BLaER1 treated with 17β-estradiol and CSF1 and Interleukin-3, amounts not matched to agents 10 nM and 100 nM (cell line): ENCODE data around the gene ITM2A.

Experiments used
- H3K27ac ChIP-seq, 11 experiments: shearing (Covaris generic); formaldehyde crosslinking; 2 replicates each; pipeline ENCODE4 v1.8.1; 2022
- H3K27me3 ChIP-seq, 11 experiments: shearing (Covaris generic); formaldehyde crosslinking; 2 replicates each; pipeline ENCODE4 v1.8.1; 2022
- H3K36me3 ChIP-seq, 11 experiments: shearing (Covaris generic); formaldehyde crosslinking; 2 replicates each; pipeline ENCODE4 v1.8.1; 2022
- H3K4me1 ChIP-seq, 10 experiments: shearing (Covaris generic); formaldehyde crosslinking; 2 replicates each; pipeline ENCODE4 v1.8.1; 2022
- H3K4me2 ChIP-seq, 11 experiments: shearing (Covaris generic); formaldehyde crosslinking; 2 replicates each; pipeline ENCODE4 v1.8.1; 2022
- H3K4me3 ChIP-seq, 10 experiments: shearing (Covaris generic); formaldehyde crosslinking; 2 replicates each; pipeline ENCODE4 v1.8.1; 2022
- H3K9ac ChIP-seq, 11 experiments: shearing (Covaris generic); formaldehyde crosslinking; 2 replicates each; pipeline ENCODE4 v1.8.1; 2022
- H3K9me3 ChIP-seq, 11 experiments: shearing (Covaris generic); formaldehyde crosslinking; replicated peaks in 1 of 11; 2 replicates each; pipeline ENCODE4 v1.8.1; 2022
- H4K20me1 ChIP-seq, 11 experiments: shearing (Covaris generic); formaldehyde crosslinking; 2 replicates each; pipeline ENCODE4 v1.8.1; 2022
- Cebpa-rat ChIP-seq, 11 experiments: shearing (Covaris generic); IDR thresholded peaks; 2 replicates each; pipeline ENCODE4 v1.8.1; 2022

Gene ITM2A

DNA sequence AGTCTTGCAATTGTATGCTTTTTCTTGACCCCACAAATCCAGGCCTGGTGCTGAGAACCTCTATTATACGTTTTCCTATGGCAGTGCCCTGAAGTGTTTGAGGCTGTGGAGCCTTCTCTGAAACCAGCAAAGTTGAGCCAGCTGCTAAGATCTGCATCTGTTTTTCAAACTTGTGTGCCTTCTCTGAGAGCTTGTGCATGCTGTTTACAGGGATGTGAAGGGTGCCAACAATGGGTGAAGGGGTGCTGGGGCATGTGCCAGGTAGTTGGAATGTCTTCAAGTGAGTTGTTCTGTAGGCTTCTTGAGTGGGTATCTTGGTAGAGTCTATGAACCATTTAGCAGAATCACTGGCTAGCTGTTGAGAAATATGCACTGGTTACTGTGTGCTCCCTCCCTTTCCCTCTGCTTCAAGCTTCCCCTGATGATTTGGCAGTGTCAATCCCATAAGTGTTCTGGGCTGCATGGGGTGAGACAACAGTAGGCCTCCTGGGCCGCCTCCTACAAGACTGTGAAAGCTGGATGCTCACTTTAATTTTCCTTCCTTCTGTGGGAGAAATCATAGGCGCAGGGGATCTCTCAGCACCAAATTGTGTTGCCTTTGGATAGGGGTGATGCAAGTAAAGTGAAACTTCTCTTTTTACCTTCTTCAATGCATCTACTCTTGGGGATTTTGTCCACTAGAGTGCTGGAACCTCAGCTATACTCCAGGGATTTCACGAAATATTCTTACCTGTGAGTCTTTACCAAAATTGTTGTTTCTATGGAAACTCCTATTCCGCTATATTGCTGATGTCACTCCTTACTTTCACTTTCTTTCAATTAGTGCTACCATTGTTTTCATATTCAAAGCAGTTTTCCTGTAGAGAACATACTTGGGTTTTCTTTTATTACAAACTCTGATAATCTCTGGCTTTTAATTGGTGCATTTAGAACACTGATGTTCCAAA, 30.0 kb downstream of the ITM2A start:
- no peaks in the 10 kb centered on the region; a peak in 1 of 22 replicates for H4K20me1 ChIP-seq
- no peak overlapping the region for H3K4me3 ChIP-seq
- H3K9me3 ChIP-seq: peaks cover 0 to 12% (median 3%) of the 10 kb centered on the region in 11 experiments; a peak in 11 of 22 replicates

DNA sequence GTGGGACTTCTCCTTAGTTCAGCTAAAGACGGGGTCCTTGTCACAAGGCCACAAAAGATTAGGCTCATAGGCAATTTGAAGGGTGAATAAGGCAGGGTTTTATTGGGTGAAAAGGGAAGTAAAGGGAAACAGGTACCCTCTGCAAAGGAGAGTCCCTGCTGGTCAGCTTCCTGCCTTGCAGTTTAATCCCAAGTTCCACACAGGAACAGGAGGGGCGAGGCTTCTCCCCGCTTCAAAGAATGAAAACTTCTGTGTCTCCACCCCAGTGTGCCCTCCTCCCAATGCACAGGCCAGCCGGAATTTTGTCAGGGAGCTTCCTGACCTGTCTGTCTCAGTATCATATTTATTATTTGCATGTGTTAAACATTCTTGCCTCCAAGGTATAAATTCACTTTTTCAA, 37.1 kb downstream of the ITM2A start:
- Histone ChIP-seq H4K20me1 (peaks cover 0 to 3% (median 0%) of the 10 kb centered on the region in 11 experiments; a peak in 1 of 22 replicates), H3K27me3 (peaks cover 53 to 95% (median 84%) of the 10 kb centered on the region in 11 experiments), H3K4me1 (no peaks in the 10 kb centered on the region), H3K36me3 (no peaks in the 10 kb centered on the region), H3K4me2 (no peak overlapping the region), H3K4me3 (no peak overlapping the region), H3K27ac (no peak overlapping the region), H3K9me3 (0 out of 22 replicates have a peak, but pooled peaks cover 0 to 2% (median 0%) of the 10 kb centered on the region in 11 experiments), H3K9ac (no peak overlapping the region)
- TF ChIP-seq Cebpa-rat (IDR thresholded peaks at IDR 0.05): no peak

More for the DNA sequence above, 30.0 kb downstream of the ITM2A start:
- H3K36me3 ChIP-seq: no peaks in the 10 kb centered on the region
- H3K4me2 ChIP-seq: peak overlapping the region in 3 of 11 experiments; percentile 16 to 26 (median 24); a peak in 4 of 22 replicates
- no peak overlapping the region for H3K27ac ChIP-seq
- no peak overlapping the region for H3K9ac ChIP-seq
- peaks cover 22 to 71% (median 51%) of the 10 kb centered on the region in 11 experiments; a peak in 19 of 22 replicates for H3K27me3 ChIP-seq
- TF ChIP-seq Cebpa-rat (IDR thresholded peaks at IDR 0.05): no peak
- H3K4me1 ChIP-seq: no peaks in the 10 kb centered on the region

DNA sequence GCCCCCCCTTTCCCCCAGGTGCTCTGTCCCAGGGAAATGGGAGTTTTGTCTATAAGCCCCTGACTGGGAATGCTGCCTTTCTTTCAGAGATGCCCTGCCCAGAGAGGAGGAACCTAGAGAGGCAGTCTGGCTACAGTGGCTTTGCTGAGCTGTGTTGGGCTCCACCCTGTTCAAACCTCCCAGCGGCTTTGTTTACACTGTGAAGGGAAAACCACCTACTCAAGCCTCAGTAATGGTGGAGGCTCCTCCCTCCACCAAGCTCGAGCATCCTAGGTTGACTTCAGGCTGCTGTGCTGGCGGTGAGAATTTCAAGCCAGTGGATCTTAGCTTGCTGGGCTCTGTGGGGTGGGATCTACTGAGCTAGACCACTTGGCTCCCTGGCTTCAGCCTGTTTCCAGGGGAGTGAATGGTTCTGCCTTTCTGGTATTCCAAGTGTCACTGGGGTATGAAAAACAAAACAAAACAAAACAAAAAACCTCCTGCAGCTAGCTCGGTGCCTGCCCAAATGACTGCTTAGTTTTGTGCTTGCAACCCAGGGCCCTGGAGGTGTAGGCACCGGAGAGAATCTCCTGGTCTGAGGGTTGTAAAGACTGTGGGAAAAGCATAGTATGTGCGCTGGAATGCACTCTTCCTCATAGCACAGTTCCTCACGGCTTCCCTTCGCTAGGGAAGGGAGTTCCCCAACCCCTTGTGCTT, 41.7 kb downstream of the ITM2A start:
- Histone ChIP-seq H4K20me1 (no peaks in the 10 kb centered on the region), H3K27me3 (peaks cover 48 to 94% (median 86%) of the 10 kb centered on the region in 11 experiments), H3K36me3 (no peaks in the 10 kb centered on the region), H3K4me1 (no peaks in the 10 kb centered on the region), H3K27ac (no peak overlapping the region), H3K9me3 (no peaks in the 10 kb centered on the region), H3K4me2 (no peak overlapping the region), H3K9ac (no peak overlapping the region), H3K4me3 (no peak overlapping the region)
- no peak for TF ChIP-seq Cebpa-rat (IDR thresholded peaks at IDR 0.05)
